HG02763 (cell line): ENCODE results near the gene POU1F1.
"Not testable (repeated sequence)": the region's sequence is repeated elsewhere in the genome, so short reads cannot be mapped to it uniquely, and the experiment has no call there.

Experiments
- ATAC-seq: cut with Tn5 transposase; IDR thresholded peaks from one replicate; pipeline ENCODE4 v1.9.1; 2021; ENCODE audit warnings: mild to moderate bottlenecking, moderate library complexity; ENCODE audit not compliant: unreplicated experiment

Gene POU1F1

DNA sequence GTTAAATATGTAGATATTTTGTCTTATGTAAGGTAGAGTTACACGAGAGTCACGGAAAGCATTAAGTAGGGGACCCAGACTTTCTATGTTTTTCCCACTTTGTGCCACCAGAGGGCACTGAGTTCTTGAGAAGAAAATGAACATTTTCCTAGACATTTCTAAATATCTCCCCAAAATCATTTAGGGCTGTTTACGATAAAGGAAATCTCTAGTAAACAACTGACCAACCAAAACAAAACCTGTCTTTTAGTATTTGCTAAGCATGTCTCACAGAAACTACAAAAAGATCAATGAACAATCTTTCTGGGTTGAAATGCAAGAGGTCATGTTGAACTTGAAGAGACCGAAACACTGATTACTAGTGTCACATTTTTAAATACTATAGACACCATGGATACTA is 16.1 kb downstream of the POU1F1 start:
- peak; percentile 65 for ATAC-seq

GRCh38 chr3:87250009-87250408 is 26.4 kb downstream of the POU1F1 start:
- ATAC-seq: no peak

DNA sequence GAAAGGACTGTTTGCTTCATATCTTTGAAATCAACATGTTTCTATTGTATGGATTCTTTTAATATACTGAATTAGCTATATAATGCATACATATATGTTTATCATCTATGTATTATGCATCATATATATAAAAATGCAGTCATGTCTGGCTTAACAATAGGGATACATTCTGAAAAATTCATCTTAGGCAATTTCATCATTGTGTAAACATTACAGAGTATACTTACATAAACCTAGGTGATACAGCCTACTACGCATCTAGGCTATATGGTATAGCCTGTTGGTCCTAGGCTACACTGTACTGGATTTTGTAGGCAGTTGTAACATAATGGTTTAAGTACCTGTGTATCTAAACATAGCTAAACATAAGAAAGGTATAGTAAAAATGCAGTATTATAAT is 27.6 kb downstream of the POU1F1 start:
- ATAC-seq: no peak

- not testable (repeated sequence) for ATAC-seq
These were observed 28.2 kb downstream of the POU1F1 start for GRCh38 chr3:87248231-87248630.

DNA sequence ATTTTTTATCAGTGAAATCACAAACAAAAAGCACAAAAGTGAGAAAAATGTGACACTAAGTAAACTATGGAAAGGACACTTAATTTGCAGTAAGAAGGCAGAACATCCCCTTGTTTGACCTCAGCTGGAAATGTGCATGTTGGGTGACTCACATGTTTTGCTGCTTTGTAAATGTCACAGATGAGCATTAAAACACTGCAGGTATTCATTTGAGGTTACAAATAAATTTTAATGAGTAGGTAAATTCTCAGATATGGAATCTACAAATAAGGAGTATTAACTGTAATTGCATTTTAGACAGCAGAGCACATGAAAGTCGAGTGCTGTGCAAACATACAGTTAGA is 29.0 kb downstream of the POU1F1 start:
- no peak for ATAC-seq

GRCh38 chr3:87246662-87247429 is 29.5 kb downstream of the POU1F1 start:
- ATAC-seq: no peak

DNA sequence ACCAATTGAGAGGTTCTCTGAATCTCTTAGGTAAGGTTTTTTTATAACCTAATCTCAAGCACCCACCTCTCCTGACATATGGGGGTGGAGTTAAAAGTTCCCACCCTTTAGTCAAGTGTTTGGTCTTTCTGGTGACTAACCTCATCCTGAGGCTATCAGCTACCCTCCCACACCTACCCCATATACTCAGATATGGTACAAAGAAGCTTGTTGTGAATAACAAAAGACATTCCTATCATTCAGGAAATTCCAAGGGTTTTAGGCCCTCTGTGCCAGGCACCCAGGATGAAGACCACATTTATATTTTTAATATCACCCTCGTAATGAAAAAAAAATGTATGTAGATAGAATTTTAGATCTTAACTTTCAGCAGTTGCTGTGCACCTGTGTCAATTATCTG is 40.3 kb downstream of the POU1F1 start:
- no peak for ATAC-seq

GRCh38 chr3:87233805-87234204 is 42.6 kb downstream of the POU1F1 start:
- no peak for ATAC-seq

DNA sequence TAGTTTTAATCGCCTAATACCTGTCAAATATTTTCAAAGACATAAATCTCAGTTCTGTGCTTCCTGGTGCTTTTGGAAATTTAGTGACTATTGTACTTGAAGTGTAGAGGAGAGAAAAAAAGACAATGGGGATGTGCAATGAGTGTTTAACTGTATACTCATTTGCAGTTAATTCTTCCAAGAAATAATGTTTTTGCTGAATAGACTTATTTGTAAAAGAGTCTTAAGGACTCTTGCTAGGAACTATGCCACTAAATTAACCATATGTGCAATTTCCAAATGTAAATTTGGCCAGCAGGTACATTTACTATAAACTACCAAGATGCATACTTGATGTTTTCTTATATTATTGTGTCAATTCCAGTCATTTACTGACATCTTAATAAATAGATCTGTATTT is 47.3 kb downstream of the POU1F1 start:
- no peak for ATAC-seq

DNA sequence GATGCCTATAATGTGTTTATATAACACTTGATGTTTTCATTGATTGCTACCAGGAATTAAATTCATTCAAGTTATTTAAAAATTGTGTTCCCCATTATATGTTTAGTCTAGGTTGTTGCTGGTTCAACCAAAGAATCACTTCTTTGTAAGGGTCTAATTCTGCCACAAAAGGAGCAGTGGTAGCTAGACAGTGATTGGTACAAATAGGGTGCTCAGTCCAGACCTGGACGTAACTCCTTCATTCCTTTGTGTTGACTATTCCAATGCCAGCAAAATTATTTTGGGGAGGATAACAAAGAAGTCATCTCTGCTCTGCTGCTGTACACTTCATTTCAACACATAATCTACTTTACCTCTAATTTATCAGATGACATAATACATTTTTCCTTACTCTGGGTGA is 48.1 kb downstream of the POU1F1 start:
- no peak for ATAC-seq

DNA sequence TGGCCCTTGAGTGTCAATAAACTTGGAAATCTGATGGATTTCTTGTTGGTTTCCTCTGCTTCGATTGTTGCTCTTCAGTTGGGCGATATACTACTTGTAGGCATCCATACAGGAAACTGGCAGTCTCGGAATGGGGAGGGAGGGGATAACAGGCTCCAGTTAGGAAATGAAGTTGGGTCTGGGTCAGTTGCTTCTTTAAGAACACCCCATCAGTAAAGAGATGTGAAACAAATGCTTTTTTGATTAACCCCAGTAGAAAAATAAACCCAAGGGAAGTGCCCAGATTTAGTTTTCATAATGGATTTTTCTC is 48.6 kb downstream of the POU1F1 start:
- no peak for ATAC-seq

DNA sequence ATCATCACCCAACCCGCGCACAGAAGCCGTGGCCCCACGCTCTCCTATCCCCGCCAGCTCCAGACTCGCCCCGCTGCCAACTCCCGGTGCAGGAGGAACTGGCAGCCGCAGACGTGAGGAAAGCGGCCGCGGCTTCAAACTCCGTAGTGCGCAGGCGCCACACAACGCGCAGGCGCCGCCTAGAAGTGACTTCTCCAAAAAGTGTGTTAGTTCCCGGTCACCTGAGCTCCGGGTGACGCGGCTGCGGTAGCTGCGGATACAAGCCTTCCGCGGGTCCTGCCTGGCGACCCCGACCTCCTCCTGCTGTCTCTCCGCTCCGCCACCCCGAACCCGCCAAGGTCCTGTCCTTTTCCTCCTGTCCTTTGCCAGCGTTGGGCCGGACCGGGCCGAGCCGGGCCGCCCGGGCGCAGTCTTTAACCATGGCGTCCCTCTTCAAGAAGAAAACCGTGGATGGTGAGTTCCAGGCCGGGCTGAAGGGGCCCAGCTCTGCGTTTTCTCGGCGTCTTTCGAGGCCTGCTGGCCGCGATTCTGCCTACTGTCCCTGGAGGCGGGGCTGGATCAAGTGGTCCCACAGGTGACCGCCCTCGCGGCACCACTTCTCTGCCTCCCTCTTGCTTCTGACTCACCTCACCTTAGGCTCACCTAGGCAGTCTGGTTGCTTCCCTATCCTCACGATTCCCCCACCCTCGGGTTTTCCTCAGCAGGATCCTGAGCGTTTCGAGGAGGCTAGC is 49.1 kb downstream of the POU1F1 start, which contains the start of gene CHMP2B:
Gene CHMP2B, plus strand, starts transcription at position 206 of the 731 bp plus-strand sequence. Its CDS starts 214 bp downstream, at position 420.
- peak; percentile 97 for ATAC-seq

DNA sequence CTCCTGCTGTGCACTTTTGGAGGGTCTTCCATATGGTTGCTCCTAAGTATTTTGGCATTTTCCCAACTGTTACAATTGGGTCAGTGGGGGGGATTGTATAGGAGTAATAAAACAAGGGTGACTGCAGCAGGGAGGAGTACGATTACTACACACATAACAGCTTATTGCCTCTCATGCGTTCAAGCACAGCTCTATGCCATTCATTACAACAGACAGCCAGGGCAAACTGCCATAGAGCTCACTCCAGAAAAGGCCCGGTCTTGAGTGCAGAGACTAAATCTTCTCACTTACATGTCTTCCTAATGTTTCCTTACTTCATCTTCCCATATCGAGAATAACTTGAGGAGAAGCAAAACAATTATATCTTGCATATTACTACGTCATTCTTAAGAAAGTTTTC is 50.7 kb downstream of the POU1F1 start:
- no peak for ATAC-seq

DNA sequence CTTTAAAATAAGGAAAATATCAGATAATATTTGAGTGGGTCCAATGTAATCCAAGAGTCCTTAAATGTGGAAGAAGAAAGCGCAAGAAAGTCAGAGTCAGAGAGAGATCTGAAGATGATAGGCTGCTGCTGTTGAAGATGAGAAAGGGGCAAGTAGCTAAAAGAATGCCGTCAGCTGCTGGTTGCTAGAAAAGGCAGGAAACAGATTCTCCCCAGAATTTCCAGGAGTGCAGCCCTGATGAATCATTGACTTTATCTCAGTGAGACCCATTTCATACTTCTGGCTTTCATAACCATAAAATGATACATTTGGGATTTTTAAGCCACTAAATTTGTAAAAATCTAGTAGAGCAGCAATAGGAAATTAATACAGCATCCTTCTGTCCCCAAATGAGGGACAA is 56.8 kb downstream of the POU1F1 start:
- ATAC-seq: no peak

GRCh38 chr3:87218560-87218959 is 57.8 kb downstream of the POU1F1 start:
- no peak for ATAC-seq
